ENCODE results near the gene NSUN2.

NSUN2 gene

GRCh38 chr5:6633469-6634245 lies 813 bp upstream of the NSUN2 start:
- H3K4me1 ChIP-seq (ENCODE audit: control insufficient read depth in 2 of 2, insufficient read depth in 2 of 2, low read length in 2 of 2), result peaks cover 9 to 11% of the 10 kb centered on the region in 2 donors
- H3K36me3 ChIP-seq (ENCODE audit: control insufficient read depth in 2 of 2, insufficient read depth in 2 of 2, low read length in 2 of 2), result peaks cover 15 to 16% of the 10 kb centered on the region in 2 donors
- peak overlapping the region; percentile 91 for H3K27ac ChIP-seq (ENCODE audit: low read depth in 2 of 2, low read length in 2 of 2)
- no peaks in the 10 kb centered on the region for H3K27me3 ChIP-seq (ENCODE audit: control insufficient read depth in 2 of 2, insufficient read depth in 2 of 2, low read length in 2 of 2)
- H3K9ac ChIP-seq (ENCODE audit: low read depth in 1 of 2, low read length in 2 of 2), result peak overlapping the region; percentile 57 to 82
- no peaks in the 10 kb centered on the region for H3K9me3 ChIP-seq (ENCODE audit: control insufficient read depth in 2 of 2, low read length in 2 of 2)
- H3K4me3 ChIP-seq (ENCODE audit: low read length in 2 of 2), result peak overlapping the region; percentile 82 to 91

- Histone ChIP-seq H3K4me1 (ENCODE audit: control insufficient read depth in 2 of 2, insufficient read depth in 2 of 2, low read length in 2 of 2) (peaks cover 9 to 11% of the 10 kb centered on the region in 2 donors), H3K27me3 (ENCODE audit: control insufficient read depth in 2 of 2, insufficient read depth in 2 of 2, low read length in 2 of 2) (no peaks in the 10 kb centered on the region), H3K9me3 (ENCODE audit: control insufficient read depth in 2 of 2, low read length in 2 of 2) (no peaks in the 10 kb centered on the region), H3K4me3 (ENCODE audit: low read length in 2 of 2) (peak overlapping the region; percentile 82 to 91), H3K27ac (ENCODE audit: low read depth in 2 of 2, low read length in 2 of 2) (peak overlapping the region; percentile 91), H3K36me3 (ENCODE audit: control insufficient read depth in 2 of 2, insufficient read depth in 2 of 2, low read length in 2 of 2) (peaks cover 16 to 18% of the 10 kb centered on the region in 2 donors), H3K9ac (ENCODE audit: low read depth in 1 of 2, low read length in 2 of 2) (peak overlapping the region; percentile 82 to 87)
Measured at GRCh38 chr5:6632324-6632887, 438 bp downstream of the NSUN2 start.

- Histone ChIP-seq H3K4me1 (ENCODE audit: control insufficient read depth in 2 of 2, insufficient read depth in 2 of 2, low read length in 2 of 2) (peaks cover 9 to 11% of the 10 kb centered on the region in 2 donors), H3K27me3 (ENCODE audit: control insufficient read depth in 2 of 2, insufficient read depth in 2 of 2, low read length in 2 of 2) (no peaks in the 10 kb centered on the region), H3K4me3 (ENCODE audit: low read length in 2 of 2) (no peak overlapping the region), H3K9ac (ENCODE audit: low read depth in 1 of 2, low read length in 2 of 2) (no peak overlapping the region), H3K36me3 (ENCODE audit: control insufficient read depth in 2 of 2, insufficient read depth in 2 of 2, low read length in 2 of 2) (peaks cover 18 to 22% of the 10 kb centered on the region in 2 donors), H3K27ac (ENCODE audit: low read depth in 2 of 2, low read length in 2 of 2) (no peak overlapping the region), H3K9me3 (ENCODE audit: control insufficient read depth in 2 of 2, low read length in 2 of 2) (no peaks in the 10 kb centered on the region)
Measured at GRCh38 chr5:6631441-6631840, 1.4 kb downstream of the NSUN2 start.

GRCh38 chr5:6626508-6626907 lies 6.3 kb downstream of the NSUN2 start:
- Histone ChIP-seq H3K9me3 (ENCODE audit: control insufficient read depth in 2 of 2, low read length in 2 of 2) (no peaks in the 10 kb centered on the region), H3K36me3 (ENCODE audit: control insufficient read depth in 2 of 2, insufficient read depth in 2 of 2, low read length in 2 of 2) (peaks cover 55 to 56% of the 10 kb centered on the region in 2 donors), H3K27me3 (ENCODE audit: control insufficient read depth in 2 of 2, insufficient read depth in 2 of 2, low read length in 2 of 2) (no peaks in the 10 kb centered on the region), H3K4me1 (ENCODE audit: control insufficient read depth in 2 of 2, insufficient read depth in 2 of 2, low read length in 2 of 2) (peaks cover 0 to under 1% of the 10 kb centered on the region in 2 donors), H3K27ac (ENCODE audit: low read depth in 2 of 2, low read length in 2 of 2) (no peak overlapping the region), H3K4me3 (ENCODE audit: low read length in 2 of 2) (no peak overlapping the region), H3K9ac (ENCODE audit: low read depth in 1 of 2, low read length in 2 of 2) (no peak overlapping the region)

- H3K4me1 ChIP-seq (ENCODE audit: control insufficient read depth in 2 of 2, insufficient read depth in 2 of 2, low read length in 2 of 2), result no peaks in the 10 kb centered on the region
- no peak overlapping the region for H3K27ac ChIP-seq (ENCODE audit: low read depth in 2 of 2, low read length in 2 of 2)
- H3K27me3 ChIP-seq (ENCODE audit: control insufficient read depth in 2 of 2, insufficient read depth in 2 of 2, low read length in 2 of 2), result no peaks in the 10 kb centered on the region
- H3K4me3 ChIP-seq (ENCODE audit: low read length in 2 of 2), result no peak overlapping the region
- H3K9ac ChIP-seq (ENCODE audit: low read depth in 1 of 2, low read length in 2 of 2), result no peak overlapping the region
- H3K36me3 ChIP-seq (ENCODE audit: control insufficient read depth in 2 of 2, insufficient read depth in 2 of 2, low read length in 2 of 2), result peaks cover 60 to 62% of the 10 kb centered on the region in 2 donors
- H3K9me3 ChIP-seq (ENCODE audit: control insufficient read depth in 2 of 2, low read length in 2 of 2), result no peaks in the 10 kb centered on the region
Measured at GRCh38 chr5:6623941-6624340, 8.9 kb downstream of the NSUN2 start.

GRCh38 chr5:6623228-6623627 lies 9.6 kb downstream of the NSUN2 start:
- no peaks in the 10 kb centered on the region for H3K27me3 ChIP-seq (ENCODE audit: control insufficient read depth in 2 of 2, insufficient read depth in 2 of 2, low read length in 2 of 2)
- no peaks in the 10 kb centered on the region for H3K9me3 ChIP-seq (ENCODE audit: control insufficient read depth in 2 of 2, low read length in 2 of 2)
- H3K36me3 ChIP-seq (ENCODE audit: control insufficient read depth in 2 of 2, insufficient read depth in 2 of 2, low read length in 2 of 2), result peaks cover 64 to 66% of the 10 kb centered on the region in 2 donors
- H3K9ac ChIP-seq (ENCODE audit: low read depth in 1 of 2, low read length in 2 of 2), result no peak overlapping the region
- H3K4me3 ChIP-seq (ENCODE audit: low read length in 2 of 2), result no peak overlapping the region
- no peak overlapping the region for H3K27ac ChIP-seq (ENCODE audit: low read depth in 2 of 2, low read length in 2 of 2)
- no peaks in the 10 kb centered on the region for H3K4me1 ChIP-seq (ENCODE audit: control insufficient read depth in 2 of 2, insufficient read depth in 2 of 2, low read length in 2 of 2)

- H3K36me3 ChIP-seq (ENCODE audit: control insufficient read depth in 2 of 2, insufficient read depth in 2 of 2, low read length in 2 of 2), result peaks cover 80 to 83% of the 10 kb centered on the region in 2 donors
- H3K9me3 ChIP-seq (ENCODE audit: control insufficient read depth in 2 of 2, low read length in 2 of 2), result no peaks in the 10 kb centered on the region
- H3K27ac ChIP-seq (ENCODE audit: low read depth in 2 of 2, low read length in 2 of 2), result no peak overlapping the region
- no peak overlapping the region for H3K9ac ChIP-seq (ENCODE audit: low read depth in 1 of 2, low read length in 2 of 2)
- H3K27me3 ChIP-seq (ENCODE audit: control insufficient read depth in 2 of 2, insufficient read depth in 2 of 2, low read length in 2 of 2), result no peaks in the 10 kb centered on the region
- H3K4me1 ChIP-seq (ENCODE audit: control insufficient read depth in 2 of 2, insufficient read depth in 2 of 2, low read length in 2 of 2), result no peaks in the 10 kb centered on the region
- no peak overlapping the region for H3K4me3 ChIP-seq (ENCODE audit: low read length in 2 of 2)
Measured at GRCh38 chr5:6616632-6617031, 16.2 kb downstream of the NSUN2 start.

DNA sequence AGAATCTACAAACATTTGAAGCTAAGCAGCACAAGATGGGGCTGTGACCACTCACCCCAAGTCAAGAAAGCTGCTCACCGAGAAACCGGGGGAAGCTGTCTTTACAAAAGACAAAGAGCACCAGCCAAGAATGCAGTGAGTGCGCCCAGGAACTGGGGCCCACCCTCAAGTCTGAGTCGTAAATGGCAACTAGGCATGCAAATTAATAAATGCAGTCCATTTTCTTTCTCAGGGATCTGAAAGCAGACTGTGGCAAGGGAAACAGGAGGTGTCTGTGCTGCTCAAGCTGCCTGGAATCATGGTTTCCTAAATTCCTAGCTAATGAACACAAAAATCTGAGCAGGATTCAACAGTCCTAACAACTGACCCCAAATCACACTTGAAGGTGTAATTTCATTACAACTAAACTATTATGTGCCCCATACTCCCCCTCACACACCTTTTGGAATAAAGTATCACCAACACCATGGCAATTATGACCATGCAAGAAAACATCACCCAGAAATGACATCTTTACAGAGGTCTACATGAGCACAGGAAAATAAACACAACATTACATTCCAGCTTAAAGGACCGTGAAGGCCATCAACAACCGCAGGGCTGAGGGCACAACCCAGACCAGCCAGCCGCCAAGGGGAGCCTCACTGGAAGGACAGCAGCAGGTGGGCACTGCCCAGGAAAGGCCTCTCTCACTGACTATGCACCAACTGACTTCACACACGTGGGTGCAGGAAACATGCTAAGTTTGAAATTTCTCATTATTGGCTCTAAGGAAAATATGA lies 17.6 kb downstream of the NSUN2 start:
- H3K9me3 ChIP-seq (ENCODE audit: control insufficient read depth in 2 of 2, low read length in 2 of 2), result no peaks in the 10 kb centered on the region
- peaks cover 83 to 84% of the 10 kb centered on the region in 2 donors for H3K36me3 ChIP-seq (ENCODE audit: control insufficient read depth in 2 of 2, insufficient read depth in 2 of 2, low read length in 2 of 2)
- H3K4me3 ChIP-seq (ENCODE audit: low read length in 2 of 2), result no peak overlapping the region
- no peaks in the 10 kb centered on the region for H3K27me3 ChIP-seq (ENCODE audit: control insufficient read depth in 2 of 2, insufficient read depth in 2 of 2, low read length in 2 of 2)
- no peaks in the 10 kb centered on the region for H3K4me1 ChIP-seq (ENCODE audit: control insufficient read depth in 2 of 2, insufficient read depth in 2 of 2, low read length in 2 of 2)
- no peak overlapping the region for H3K9ac ChIP-seq (ENCODE audit: low read depth in 1 of 2, low read length in 2 of 2)
- H3K27ac ChIP-seq (ENCODE audit: low read depth in 2 of 2, low read length in 2 of 2), result no peak overlapping the region

GRCh38 chr5:6611334-6612256 lies 21.2 kb downstream of the NSUN2 start:
- Histone ChIP-seq H3K9me3 (ENCODE audit: control insufficient read depth in 2 of 2, low read length in 2 of 2) (no peaks in the 10 kb centered on the region), H3K36me3 (ENCODE audit: control insufficient read depth in 2 of 2, insufficient read depth in 2 of 2, low read length in 2 of 2) (peaks cover 85 to 86% of the 10 kb centered on the region in 2 donors), H3K4me3 (ENCODE audit: low read length in 2 of 2) (no peak overlapping the region), H3K4me1 (ENCODE audit: control insufficient read depth in 2 of 2, insufficient read depth in 2 of 2, low read length in 2 of 2) (no peaks in the 10 kb centered on the region), H3K27me3 (ENCODE audit: control insufficient read depth in 2 of 2, insufficient read depth in 2 of 2, low read length in 2 of 2) (no peaks in the 10 kb centered on the region), H3K9ac (ENCODE audit: low read depth in 1 of 2, low read length in 2 of 2) (no peak overlapping the region), H3K27ac (ENCODE audit: low read depth in 2 of 2, low read length in 2 of 2) (no peak overlapping the region)

All from mucosa of rectum (tissue), 2 donors.